H9 (cell line): Measurements from ENCODE around the gene LRP1. TPM values are rescaled to one million over a fixed set of nuclear protein-coding genes. Genes with fewer than 3 reads are reported as not detected.

Experiments used
- DNase-seq: peaks from one replicate; pipeline ENCODE4 v3.0.0-alpha.2; 2017
- H2AFZ ChIP-seq: one replicate; pipeline ENCODE4 v1.6.1; 2013; ENCODE audit warnings: mild to moderate bottlenecking, low read length, control low read depth, moderate library complexity
- H2AK5ac ChIP-seq: 2 replicates; pipeline ENCODE4 v1.6.1; 2013; ENCODE audit warnings: low read length, control low read depth, mixed read lengths; ENCODE audit not compliant: insufficient read length
- H2BK120ac ChIP-seq: one replicate; pipeline ENCODE4 v1.6.1; 2013; ENCODE audit warnings: low read depth, mild to moderate bottlenecking, low read length, control low read depth, inconsistent platforms; ENCODE audit not compliant: poor library complexity, severe bottlenecking
- H2BK12ac ChIP-seq: 2 replicates; pipeline ENCODE4 v1.6.1; 2013; ENCODE audit warnings: low read length, control low read depth, mixed read lengths, low read depth; ENCODE audit not compliant: insufficient read length
- H2BK15ac ChIP-seq: 2 replicates; pipeline ENCODE4 v1.6.1; 2013; ENCODE audit warnings: low read depth, low read length, control low read depth
- H2BK20ac ChIP-seq: one replicate; pipeline ENCODE4 v1.6.1; 2013; ENCODE audit warnings: low read depth, mild to moderate bottlenecking, low read length, control low read depth, inconsistent platforms; ENCODE audit not compliant: poor library complexity, severe bottlenecking
- H2BK5ac ChIP-seq: 2 replicates; pipeline ENCODE4 v1.6.1; 2013; ENCODE audit warnings: low read length, control low read depth, mixed read lengths; ENCODE audit not compliant: insufficient read length
- H3K14ac ChIP-seq: 2 replicates; pipeline ENCODE4 v1.6.1; 2013; ENCODE audit warnings: low read length, control low read depth; ENCODE audit not compliant: insufficient read depth
- H3K18ac ChIP-seq: 2 replicates; pipeline ENCODE4 v1.6.1; 2013; ENCODE audit warnings: low read depth, mild to moderate bottlenecking, mixed read lengths, low read length, control low read depth; ENCODE audit not compliant: insufficient read length
- H3K23ac ChIP-seq: 2 replicates; pipeline ENCODE4 v1.6.1; 2013; ENCODE audit warnings: low read length, control low read depth, mixed read lengths, low read depth; ENCODE audit not compliant: insufficient read length
- H3K23me2 ChIP-seq: 2 replicates; pipeline ENCODE4 v1.6.1; 2013; ENCODE audit warnings: low read depth, mild to moderate bottlenecking, mixed read lengths, low read length, control low read depth; ENCODE audit not compliant: insufficient read length, poor library complexity, severe bottlenecking
- H3K27ac ChIP-seq: 2 replicates; pipeline ENCODE4 v1.5.1; 2013; ENCODE audit warnings: low read length, control low read depth, mixed read lengths, low read depth; ENCODE audit not compliant: insufficient read length
- H3K27me3 ChIP-seq: 2 replicates; pipeline ENCODE4 v1.6.1; 2013; ENCODE audit warnings: low read length, control low read depth, inconsistent platforms; ENCODE audit not compliant: insufficient read depth
- H3K4ac ChIP-seq: 2 replicates; pipeline ENCODE4 v1.6.1; 2013; ENCODE audit warnings: low read depth, mild to moderate bottlenecking, control low read depth, inconsistent platforms, low read length, moderate library complexity
- H3K4me1 ChIP-seq: 2 replicates; pipeline ENCODE4 v1.6.1; 2013; ENCODE audit warnings: low read length, control low read depth, inconsistent platforms; ENCODE audit not compliant: insufficient read depth
- H3K4me2 ChIP-seq: 2 replicates; pipeline ENCODE4 v1.6.1; 2013; ENCODE audit warnings: low read length, control low read depth, mixed read lengths; ENCODE audit not compliant: insufficient read length, insufficient read depth
- H3K56ac ChIP-seq: 2 replicates; pipeline ENCODE4 v1.6.1; 2013; ENCODE audit warnings: low read depth, mild to moderate bottlenecking, mixed read lengths, low read length, control low read depth; ENCODE audit not compliant: insufficient read length
- H3K79me1 ChIP-seq: 2 replicates; pipeline ENCODE4 v1.6.1; 2013; ENCODE audit warnings: low read depth, mild to moderate bottlenecking, moderate library complexity, low read length, control low read depth, inconsistent platforms; ENCODE audit not compliant: insufficient read depth, poor library complexity, severe bottlenecking
- H3K79me2 ChIP-seq: 2 replicates; pipeline ENCODE4 v1.6.1; 2013; ENCODE audit warnings: low read length, control low read depth, inconsistent platforms; ENCODE audit not compliant: insufficient read depth
- H3K9ac ChIP-seq: 2 replicates; pipeline ENCODE4 v1.6.1; 2013; ENCODE audit warnings: low read length, control low read depth, mixed read lengths; ENCODE audit not compliant: insufficient read length; ENCODE audit errors: extremely low read depth
- H3K9me3 ChIP-seq: one replicate; pipeline ENCODE4 v1.6.1; 2013; ENCODE audit warnings: low read depth, low read length, inconsistent platforms; ENCODE audit not compliant: control insufficient read depth
- H3T11ph ChIP-seq: one replicate; pipeline ENCODE4 v1.6.1; 2013; ENCODE audit warnings: mild to moderate bottlenecking, low read length, control low read depth, inconsistent platforms
- H4K20me1 ChIP-seq: one replicate; pipeline ENCODE4 v1.6.1; 2013; ENCODE audit not compliant: control insufficient read depth, insufficient read length, insufficient read depth
- H4K5ac ChIP-seq: 2 replicates; pipeline ENCODE4 v1.6.1; 2013; ENCODE audit warnings: low read depth, mild to moderate bottlenecking, mixed read lengths, low read length, control low read depth; ENCODE audit not compliant: insufficient read length
- H4K8ac ChIP-seq: replicated peaks from 2 replicates; pipeline ENCODE4 v1.6.1; 2013; ENCODE audit warnings: low read length, control low read depth, mixed read lengths, low read depth; ENCODE audit not compliant: insufficient read length
- H4K91ac ChIP-seq: 2 replicates; pipeline ENCODE4 v1.6.1; 2013; ENCODE audit warnings: low read depth, mild to moderate bottlenecking, moderate library complexity, mixed read lengths, low read length, control low read depth; ENCODE audit not compliant: insufficient read length
- H3K27ac Mint-ChIP-seq, 3 experiments: 2 replicates in 2 of 3; 3 replicates in 1 of 3; pipeline ENCODE4 v1.8.0; 2020 to 2021; ENCODE audit warnings: mixed read lengths in 3 of 3, mild to moderate bottlenecking in 1 of 3, moderate library complexity in 1 of 3
- H3K27me3 Mint-ChIP-seq: 2 replicates; pipeline ENCODE4 v1.8.0; 2021; ENCODE audit warnings: low read depth, mild to moderate bottlenecking, moderate library complexity, mixed read lengths
- H3K36me3 Mint-ChIP-seq, 3 experiments: 2 replicates in 2 of 3; 3 replicates in 1 of 3; pipeline ENCODE4 v1.8.0; 2020 to 2021; ENCODE audit warnings: low read depth in 3 of 3, mixed read lengths in 3 of 3; ENCODE audit not compliant: insufficient read depth in 1 of 3
- H3K4me1 Mint-ChIP-seq, 2 experiments: 2 replicates each; pipeline ENCODE4 v1.8.0; 2020; ENCODE audit warnings: mixed read lengths in 2 of 2
- H3K4me3 Mint-ChIP-seq, 2 experiments: 2 replicates in 1 of 2; 3 replicates in 1 of 2; pipeline ENCODE4 v1.8.0; 2020 to 2021; ENCODE audit warnings: mild to moderate bottlenecking in 2 of 2, mixed read lengths in 2 of 2, moderate library complexity in 1 of 2
- H3K9me3 Mint-ChIP-seq, 2 experiments: 2 replicates in 1 of 2; 3 replicates in 1 of 2; pipeline ENCODE4 v1.8.0; 2020; ENCODE audit warnings: mild to moderate bottlenecking in 2 of 2, mixed read lengths in 2 of 2, moderate library complexity in 1 of 2
- CTCF ChIP-seq: fragments of 200-600 bp; sonication (generic); conservative IDR thresholded peaks from 3 replicates; pipeline ENCODE4 v1.8.0; 2021; ENCODE audit warnings: antibody characterized with exemption, mild to moderate bottlenecking
- WGBS: extraction: QIAGEN DNeasy Blood & Tissue Kit; methylation state at CpG from one replicate; pipeline ENCODE4 v1.1.7; 2013; ENCODE audit warnings: missing lambda C conversion rate, low lambda C conversion rate, mixed read lengths; ENCODE audit not compliant: insufficient read length; ENCODE audit errors: extremely low coverage; 5-methylcytosine and 5-hydroxymethylcytosine counted together
- total RNA-seq: library from RNA; stranded (reverse); gene quantifications from 2 replicates; pipeline ENCODE4 v1.2.1, GENCODE V29; 2021

Gene LRP1
- total RNA-seq, 1 experiment from 2014 or later, result 115 TPM

DNA sequence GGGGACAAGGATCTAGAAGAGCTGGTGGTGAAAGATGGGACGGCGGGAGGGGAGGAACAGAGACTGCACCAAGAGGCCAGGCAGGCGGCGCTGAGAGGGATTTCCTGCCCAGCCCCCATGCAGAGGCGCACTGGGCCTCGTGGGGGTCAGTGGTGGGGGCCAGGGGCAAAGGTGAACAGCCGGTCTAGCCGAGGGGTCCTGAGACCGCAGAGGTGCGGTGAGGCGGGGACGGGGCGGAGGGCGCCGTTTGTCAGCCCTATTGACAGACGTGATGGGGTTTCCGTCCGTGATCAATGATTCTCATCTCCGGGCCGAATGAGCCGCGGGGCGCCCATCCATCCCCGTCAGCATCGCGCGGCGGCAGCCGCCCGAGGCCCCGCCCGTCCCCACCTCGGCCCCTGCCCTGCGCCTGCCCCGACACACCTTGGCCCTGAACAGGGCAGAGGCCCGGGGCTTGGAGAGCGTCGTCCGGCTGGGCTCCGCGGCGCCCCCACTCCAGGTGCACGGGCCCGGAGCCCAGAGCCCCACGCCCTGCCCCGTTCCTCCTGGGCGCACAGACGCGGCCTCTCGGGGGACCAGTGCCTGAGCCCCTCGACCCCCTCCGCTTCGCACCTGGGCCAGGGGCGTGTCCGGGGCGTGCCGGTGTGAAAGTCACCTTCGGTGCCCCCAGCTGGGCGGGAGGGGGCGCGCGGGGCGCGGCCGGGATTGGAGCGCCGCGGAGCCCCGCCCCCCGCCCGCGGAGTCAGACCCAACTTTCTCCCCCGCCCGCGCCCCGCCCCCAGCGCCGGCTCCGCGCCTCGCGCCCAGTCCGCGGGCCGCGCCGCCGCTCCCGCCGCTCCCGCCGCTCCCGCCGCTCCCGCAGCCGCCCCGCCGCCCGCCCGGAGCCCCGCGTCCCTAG, 88.0 kb downstream of the LRP1 start, which contains the start of gene NXPH4:
Gene NXPH4 (plus strand): TSS at position 781 of the 898 bp plus-strand sequence. CDS start 176 bp downstream, outside the sequence.
- no peak within 1 kb of the TSS for H3K9ac ChIP-seq

More for the DNA sequence above, 88.0 kb downstream of the LRP1 start, which contains the start of gene NXPH4:
- no peak within 1 kb of the TSS for H3K27ac ChIP-seq
- H4K20me1 ChIP-seq, result peaks cover 3% of the 10 kb centered on the region
- no CpG with 5 or more reads among the region's 102 CpGs for WGBS
- no peak within 1 kb of the TSS for H2BK20ac ChIP-seq
- H2BK15ac ChIP-seq, result no peak within 1 kb of the TSS
- peaks cover 55% of the 10 kb centered on the region for H3K27me3 ChIP-seq
- H3K4me1 Mint-ChIP-seq, result peaks cover 51 to 57% of the 10 kb centered on the region in 2 experiments
- no peak within 1 kb of the TSS for H3T11ph ChIP-seq
- no peak within 1 kb of the TSS for H4K5ac ChIP-seq
- H4K91ac ChIP-seq, result no peak within 1 kb of the TSS
- peak; percentile 88 for DNase-seq
- H3K56ac ChIP-seq, result no peak within 1 kb of the TSS
- peaks cover 0 to 5% of the 10 kb centered on the region in 2 experiments; a peak in 2 of 5 replicates for H3K9me3 Mint-ChIP-seq
- peaks cover 7% of the 10 kb centered on the region for H3K23me2 ChIP-seq
- no peaks in the 10 kb centered on the region for H3K79me2 ChIP-seq
- H4K8ac ChIP-seq, result no peak within 1 kb of the TSS
- H3K9me3 ChIP-seq, result no peaks in the 10 kb centered on the region
- H3K18ac ChIP-seq, result no peak within 1 kb of the TSS
- H3K14ac ChIP-seq, result no peak within 1 kb of the TSS
- H3K27me3 Mint-ChIP-seq, result peaks cover 75% of the 10 kb centered on the region
- H3K27ac Mint-ChIP-seq, result no peak within 1 kb of the TSS
- peak; percentile 15; the same call in 1 of the 3 replicates for TF ChIP-seq CTCF
- H2BK12ac ChIP-seq, result no peak within 1 kb of the TSS
- no peak within 1 kb of the TSS for H2BK5ac ChIP-seq
- no peak within 1 kb of the TSS for H2AFZ ChIP-seq
- H3K4ac ChIP-seq, result no peak within 1 kb of the TSS
- no peak within 1 kb of the TSS for H2BK120ac ChIP-seq
- no peak within 1 kb of the TSS for H2AK5ac ChIP-seq
- H3K4me3 Mint-ChIP-seq, result peak within 1 kb of the TSS; percentile 61 to 87
- H3K36me3 Mint-ChIP-seq, result peaks cover 8 to 11% (median 9%) of the 10 kb centered on the region in 3 experiments; a peak in 6 of 7 replicates
- H3K23ac ChIP-seq, result no peak within 1 kb of the TSS
- H3K4me2 ChIP-seq, result peak within 1 kb of the TSS; percentile 75
- peaks cover 8% of the 10 kb centered on the region for H3K4me1 ChIP-seq
- H3K79me1 ChIP-seq, result no peaks in the 10 kb centered on the region
